CD4-positive, alpha-beta T cell (primary cell): ENCODE results near the gene ELOVL1. TPM values are rescaled to one million over a fixed set of nuclear protein-coding genes. Genes with fewer than 3 reads are reported as not detected.
A peak's percentile ranks its signal among the peaks of the same experiment; 100 is the strongest.

Experiments used
- ATAC-seq: fragments of 200-7000 bp; cut with Tn5 transposase; one replicate; pipeline ENCODE4 v1.10.0; 2022; ENCODE audit warnings: mild to moderate bottlenecking; ENCODE audit not compliant: poor library complexity
- CTCF ChIA-PET: fragments of 350-600 bp; sonication (Branson Sonifier 250); formaldehyde crosslinking; loops from one replicate; lab custom pipeline; 2021; ENCODE audit warnings: antibody characterized with exemption, inconsistent platforms; lab: Charles Lee
- POLR2A ChIA-PET: fragments of 350-600 bp; sonication (Branson Sonifier 250); formaldehyde crosslinking; loops from one replicate; lab custom pipeline; 2021; ENCODE audit warnings: antibody characterized with exemption, inconsistent platforms; lab: Charles Lee
- DNase-seq, 14 experiments: peaks; one replicate each; pipeline ENCODE4 v3.0.0-alpha.2; 2013 to 2020; ENCODE audit warnings: mixed read lengths in 2 of 14
- H3K27ac ChIP-seq, 2 donors: one replicate each; pipeline versions ENCODE4 v1.5.1 to v1.7.0; 2013; ENCODE audit warnings: low read length in 2 of 2, low read depth in 1 of 2, mild to moderate bottlenecking in 1 of 2
- H3K27me3 ChIP-seq, 2 experiments: 1 replicate in 1 of 2; 2 replicates in 1 of 2; pipeline versions ENCODE4 v1.6.1 to v1.7.0; 2013; ENCODE audit warnings: low read length in 2 of 2, control low read depth in 1 of 2, mild to moderate bottlenecking in 1 of 2, moderate library complexity in 1 of 2; ENCODE audit not compliant: insufficient read depth in 2 of 2, control insufficient read depth in 1 of 2
- H3K36me3 ChIP-seq: one replicate; pipeline ENCODE4 v1.6.1; 2013; ENCODE audit warnings: low read length, control low read depth; ENCODE audit not compliant: insufficient read depth
- H3K4me1 ChIP-seq: one replicate; pipeline ENCODE4 v1.6.1; 2013; ENCODE audit warnings: low read length, control low read depth; ENCODE audit not compliant: insufficient read depth
- H3K4me3 ChIP-seq: one replicate; pipeline ENCODE4 v1.5.1; 2013; ENCODE audit warnings: mild to moderate bottlenecking, low read length, moderate library complexity
- H3K9me3 ChIP-seq, 2 experiments: 1 replicate in 1 of 2; 2 replicates in 1 of 2; pipeline versions ENCODE4 v1.6.1 to v1.7.0; 2013; ENCODE audit warnings: low read length in 2 of 2, mild to moderate bottlenecking in 2 of 2, control low read depth in 1 of 2, moderate library complexity in 1 of 2; ENCODE audit not compliant: control insufficient read depth in 1 of 2, insufficient read depth in 1 of 2
- H3K27ac Mint-ChIP-seq: one replicate; pipeline ENCODE4 v1.8.0; 2020; ENCODE audit warnings: mixed read lengths
- H3K27me3 Mint-ChIP-seq: one replicate; pipeline ENCODE4 v1.8.0; 2021; ENCODE audit warnings: mixed read lengths
- H3K36me3 Mint-ChIP-seq: one replicate; pipeline ENCODE4 v1.8.0; 2021; ENCODE audit warnings: low read depth, mixed read lengths
- H3K4me1 Mint-ChIP-seq: one replicate; pipeline ENCODE4 v1.8.0; 2021; ENCODE audit warnings: low read depth, mixed read lengths
- H3K4me3 Mint-ChIP-seq: one replicate; pipeline ENCODE4 v1.8.0; 2020; ENCODE audit warnings: mild to moderate bottlenecking, mixed read lengths
- H3K9me3 Mint-ChIP-seq: one replicate; pipeline ENCODE4 v1.8.0; 2020; ENCODE audit warnings: mixed read lengths
- intact Hi-C, 2 experiments: fragments of 100-400 bp; cut with DNase I in 1 of 2; cut with micrococcal nuclease in 1 of 2; formaldehyde crosslinking; loops; one replicate each; pipeline versions ENCODE4 v1.15.1 to v1.9.0; 2023 to 2025; cut with DNase I, micrococcal nuclease
- total RNA-seq, 174 experiments: library from RNA in 2 of 174; stranded (reverse) in 2 of 174; gene quantifications; one replicate each; pipeline ENCODE4 v1.2.3 and lab custom pipeline; 2021 to 2026
- TF ChIP-seq, protein P1 (sequence below): fragments of 200-600 bp; IDR thresholded peaks from one replicate; pipeline ENCODE4 v1.8.0; 2022; ENCODE audit warnings: antibody characterized with exemption, mild to moderate bottlenecking

Gene ELOVL1
- total RNA-seq, 2 experiments from 2014 or later, result 28.7 to 31.2 TPM

DNA sequence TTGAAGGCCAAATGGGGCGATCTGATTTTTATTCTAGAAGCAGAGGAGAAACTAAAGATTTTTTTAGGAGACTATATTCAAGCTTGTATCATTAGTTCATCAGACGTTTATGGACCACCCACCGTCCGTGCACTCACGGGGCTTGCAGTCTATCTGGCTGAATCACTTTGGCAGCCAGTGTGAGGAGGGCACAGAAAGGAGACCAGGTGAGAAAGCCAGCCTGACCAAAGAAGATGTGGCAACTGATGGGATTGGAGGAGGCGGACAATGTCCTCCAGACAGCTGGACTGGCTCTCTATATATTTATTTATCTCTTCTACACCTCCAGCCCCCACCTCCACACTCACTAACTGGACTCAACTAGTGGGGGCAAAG is 822 bp upstream of the ELOVL1 start:
- intact Hi-C loops, result loop anchor here in 1 of 2 experiments (1.0 to 10.0 kb wide), 2 partner anchors 21 to 576 kb away; partner anchors contain the start of genes IPO13, MED8 and SZT2
- POLR2A ChIA-PET, result interaction anchor here (0.9 to 2.6 kb wide), 7 partner anchors 8 to 196 kb away, joined by 3 to 24 read pairs (median 5); partner anchors contain the start of genes CDC20, CFAP57, EBNA1BP2 and MED8

DNA sequence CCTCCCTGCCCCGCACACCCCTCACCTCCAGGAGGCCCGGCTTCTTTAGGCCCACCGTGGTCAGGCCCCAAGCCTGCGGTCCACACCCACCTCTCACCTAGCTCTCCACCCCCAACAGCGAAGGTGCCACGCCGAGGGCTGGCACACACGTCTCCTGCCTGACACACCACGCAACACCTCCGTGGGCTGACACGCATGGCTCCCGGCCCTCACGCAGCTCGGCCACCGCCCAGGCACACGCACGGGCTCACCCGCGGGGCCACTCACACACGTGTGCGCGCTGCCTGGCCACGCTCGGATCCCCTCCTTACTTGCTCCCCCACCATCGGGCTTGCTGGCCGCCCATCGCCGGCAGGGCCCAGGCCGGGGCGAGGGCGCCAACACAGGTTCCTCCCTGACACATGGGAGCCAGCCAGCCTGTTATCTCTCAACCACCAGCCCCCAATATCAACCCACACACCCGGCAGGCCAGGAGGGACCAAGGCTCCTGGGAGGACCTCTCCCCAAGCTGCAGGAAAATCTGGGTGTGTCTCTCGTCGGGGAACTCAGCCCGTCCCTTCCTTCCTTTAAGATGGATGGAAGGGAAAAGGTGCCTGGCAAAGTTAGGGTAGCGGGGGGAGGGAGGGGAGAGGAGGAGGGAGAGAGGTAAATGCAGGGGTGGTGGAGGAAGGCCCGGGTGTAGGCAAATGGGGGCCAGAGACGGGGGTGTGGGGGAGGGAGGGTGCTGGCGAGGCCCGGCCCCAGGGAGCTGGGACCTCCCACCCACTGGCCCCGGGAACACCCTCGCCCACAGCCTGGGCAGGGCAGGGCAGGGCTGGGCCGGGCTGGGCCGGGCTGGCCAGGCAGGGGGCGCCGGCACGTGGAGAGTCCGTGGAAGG is 546 bp downstream of the ELOVL1 start:
- peak; percentile 30 for ATAC-seq
- H3K36me3 ChIP-seq, result peaks cover 30% of the 10 kb centered on the region
- H3K4me1 Mint-ChIP-seq, result peaks cover 45% of the 10 kb centered on the region
- TF ChIP-seq, protein P1, sequence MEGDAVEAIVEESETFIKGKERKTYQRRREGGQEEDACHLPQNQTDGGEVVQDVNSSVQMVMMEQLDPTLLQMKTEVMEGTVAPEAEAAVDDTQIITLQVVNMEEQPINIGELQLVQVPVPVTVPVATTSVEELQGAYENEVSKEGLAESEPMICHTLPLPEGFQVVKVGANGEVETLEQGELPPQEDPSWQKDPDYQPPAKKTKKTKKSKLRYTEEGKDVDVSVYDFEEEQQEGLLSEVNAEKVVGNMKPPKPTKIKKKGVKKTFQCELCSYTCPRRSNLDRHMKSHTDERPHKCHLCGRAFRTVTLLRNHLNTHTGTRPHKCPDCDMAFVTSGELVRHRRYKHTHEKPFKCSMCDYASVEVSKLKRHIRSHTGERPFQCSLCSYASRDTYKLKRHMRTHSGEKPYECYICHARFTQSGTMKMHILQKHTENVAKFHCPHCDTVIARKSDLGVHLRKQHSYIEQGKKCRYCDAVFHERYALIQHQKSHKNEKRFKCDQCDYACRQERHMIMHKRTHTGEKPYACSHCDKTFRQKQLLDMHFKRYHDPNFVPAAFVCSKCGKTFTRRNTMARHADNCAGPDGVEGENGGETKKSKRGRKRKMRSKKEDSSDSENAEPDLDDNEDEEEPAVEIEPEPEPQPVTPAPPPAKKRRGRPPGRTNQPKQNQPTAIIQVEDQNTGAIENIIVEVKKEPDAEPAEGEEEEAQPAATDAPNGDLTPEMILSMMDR, result no peak
- H3K27ac ChIP-seq, result peak overlapping the region; percentile 52 to 79
- H3K4me1 ChIP-seq, result peaks cover 35% of the 10 kb centered on the region
- H3K4me3 Mint-ChIP-seq, result peak overlapping the region; percentile 92
- intact Hi-C loops, result loop anchor here in 1 of 2 experiments (1.0 to 10.0 kb wide), 2 partner anchors 9 to 578 kb away; partner anchors contain the start of genes CDC20 and IPO13
- H3K27me3 ChIP-seq, result no peaks in the 10 kb centered on the region
- H3K9me3 ChIP-seq, result no peaks in the 10 kb centered on the region
- ChIA-PET CTCF (interaction anchor here (1.0 to 1.7 kb wide), 3 partner anchors 9 to 27 kb away, joined by 3 to 13 read pairs (median 7); partner anchors contain the start of genes CDC20, MED8 and SZT2), POLR2A (interaction anchor here (1.1 to 2.6 kb wide), 8 partner anchors 9 to 195 kb away, joined by 3 to 24 read pairs (median 6); partner anchors contain the start of genes CDC20, CFAP57, EBNA1BP2 and MED8)
- DNase-seq, result peak in 9 of 14 experiments; percentile 9 to 67 (median 20)
- H3K4me3 ChIP-seq, result peak overlapping the region; percentile 87
- H3K36me3 Mint-ChIP-seq, result peaks cover 48% of the 10 kb centered on the region
- H3K27me3 Mint-ChIP-seq, result no peaks in the 10 kb centered on the region
- no peaks in the 10 kb centered on the region for H3K9me3 Mint-ChIP-seq
- peak overlapping the region; percentile 94 for H3K27ac Mint-ChIP-seq

More for the DNA sequence above, 822 bp upstream of the ELOVL1 start:
- Histone ChIP-seq H3K9me3 (no peaks in the 10 kb centered on the region), H3K27ac (peak overlapping the region; percentile 63 to 76), H3K27me3 (no peaks in the 10 kb centered on the region), H3K4me3 (peak overlapping the region; percentile 87), H3K36me3 (peaks cover 19% of the 10 kb centered on the region), H3K4me1 (peaks cover 35% of the 10 kb centered on the region)
- ATAC-seq (no peak), DNase-seq (no peak)
- peaks cover 45% of the 10 kb centered on the region for H3K4me1 Mint-ChIP-seq
- H3K27me3 Mint-ChIP-seq, result no peaks in the 10 kb centered on the region
- TF ChIP-seq, protein P1, result no peak
- peak overlapping the region; percentile 88 for H3K4me3 Mint-ChIP-seq
- CTCF ChIA-PET, result interaction anchor here (0.8 to 1.7 kb wide), 5 partner anchors 10 to 46 kb away, joined by 3 to 13 read pairs (median 3); partner anchors contain the start of genes CDC20, MED8 and SZT2
- H3K9me3 Mint-ChIP-seq, result no peaks in the 10 kb centered on the region
- H3K27ac Mint-ChIP-seq, result peak overlapping the region; percentile 87
- peaks cover 35% of the 10 kb centered on the region for H3K36me3 Mint-ChIP-seq

DNA sequence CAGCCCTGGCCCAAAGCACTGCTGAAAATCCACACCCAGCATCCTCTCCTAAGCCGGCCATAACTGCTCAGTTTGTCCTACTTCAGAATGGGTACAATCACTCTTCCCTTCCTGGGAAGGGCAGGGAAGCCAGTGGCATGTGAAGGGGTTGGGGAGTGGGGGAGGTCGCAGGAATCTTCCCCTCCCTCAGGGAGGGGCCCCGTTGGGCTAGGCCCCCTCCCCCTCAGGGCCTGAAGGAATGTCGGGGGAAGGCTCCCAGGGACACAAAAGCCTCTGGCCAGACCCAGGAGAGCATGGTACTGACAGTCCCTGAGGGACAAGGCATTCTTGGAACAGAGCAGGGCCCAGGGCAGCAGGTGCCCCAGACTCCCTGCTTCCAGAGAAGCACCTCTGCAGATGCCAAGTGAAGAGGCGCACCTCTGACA is 1.2 kb downstream of the ELOVL1 start:
- TF ChIP-seq, protein P1, result no peak
- peak; percentile 14 for ATAC-seq
- H3K9me3 Mint-ChIP-seq, result no peaks in the 10 kb centered on the region
- Histone ChIP-seq H3K27me3 (no peaks in the 10 kb centered on the region), H3K4me1 (peaks cover 35% of the 10 kb centered on the region), H3K9me3 (no peaks in the 10 kb centered on the region), H3K4me3 (peak overlapping the region; percentile 87), H3K36me3 (peaks cover 35% of the 10 kb centered on the region), H3K27ac (peak overlapping the region; percentile 52 to 79)
- DNase-seq, result no peak
- no peaks in the 10 kb centered on the region for H3K27me3 Mint-ChIP-seq
- peak overlapping the region; percentile 94 for H3K27ac Mint-ChIP-seq
- intact Hi-C loops, result loop anchor here in 1 of 2 experiments (1.0 to 10.0 kb wide), 2 partner anchors 8 to 578 kb away; partner anchors contain the start of genes CDC20 and IPO13
- H3K4me3 Mint-ChIP-seq, result peak overlapping the region; percentile 92
- H3K36me3 Mint-ChIP-seq, result peaks cover 54% of the 10 kb centered on the region
- ChIA-PET CTCF (no interaction called here), POLR2A (interaction anchor here (1.1 to 2.6 kb wide), 4 partner anchors 8 to 195 kb away, joined by 4 to 24 read pairs (median 8); partner anchors contain the start of genes CDC20, CFAP57, EBNA1BP2 and MED8)
- H3K4me1 Mint-ChIP-seq, result peaks cover 44% of the 10 kb centered on the region
